Vagina (tissue), 2 donors: ENCODE data around the gene MTRFR.

ENCODE experiments used
- CTCF ChIP-seq, 3 experiments: fragments of 450-650 bp in 2 of 3; fragments of 200-600 bp in 1 of 3; sonication (generic) in 1 of 3; IDR thresholded peaks; one replicate each; pipeline ENCODE4 v1.5.1; 2017 to 2019; ENCODE audit warnings: antibody characterized with exemption in 3 of 3, mild to moderate bottlenecking in 2 of 3, moderate library complexity in 2 of 3
- POLR2AphosphoS5 ChIP-seq, 2 donors: sonication (generic); formaldehyde crosslinking; IDR thresholded peaks; one replicate each; pipeline ENCODE4 v1.9.0; 2017; ENCODE audit warnings: antibody characterized with exemption in 2 of 2, mild to moderate bottlenecking in 2 of 2, low read depth in 1 of 2; ENCODE audit not compliant: insufficient read depth in 1 of 2

GRCh38 chr12:123278101-123278627 lies 44.9 kb downstream of the MTRFR start:
- TF ChIP-seq CTCF (IDR thresholded peaks at IDR 0.05): no peak
- no peak for TF ChIP-seq POLR2AphosphoS5 (IDR thresholded peaks at IDR 0.05; ENCODE audit: insufficient read depth in 1 of 2, low read depth in 1 of 2)
